Ovary (tissue), 3 donors: ENCODE data around the gene TMEM120B.

Experiments
- CTCF ChIP-seq, 3 donors: fragments of 450-650 bp in 2 of 3; fragments of 200-600 bp in 1 of 3; IDR thresholded peaks; one replicate each; pipeline versions ENCODE4 v1.5.1 to v1.8.0; 2016 to 2022; ENCODE audit warnings: antibody characterized with exemption in 3 of 3, mild to moderate bottlenecking in 1 of 3
- EP300 ChIP-seq: sonication (generic); formaldehyde crosslinking; IDR thresholded peaks from one replicate; pipeline ENCODE4 v1.6.1; 2017; ENCODE audit warnings: antibody characterized with exemption
- POLR2A ChIP-seq: fragments of 450-650 bp; IDR thresholded peaks from one replicate; pipeline ENCODE4 v1.6.1; 2017; ENCODE audit warnings: antibody characterized with exemption, mild to moderate bottlenecking, moderate library complexity
- donor health status: DM: no; HTN: no; CAD: no.

DNA sequence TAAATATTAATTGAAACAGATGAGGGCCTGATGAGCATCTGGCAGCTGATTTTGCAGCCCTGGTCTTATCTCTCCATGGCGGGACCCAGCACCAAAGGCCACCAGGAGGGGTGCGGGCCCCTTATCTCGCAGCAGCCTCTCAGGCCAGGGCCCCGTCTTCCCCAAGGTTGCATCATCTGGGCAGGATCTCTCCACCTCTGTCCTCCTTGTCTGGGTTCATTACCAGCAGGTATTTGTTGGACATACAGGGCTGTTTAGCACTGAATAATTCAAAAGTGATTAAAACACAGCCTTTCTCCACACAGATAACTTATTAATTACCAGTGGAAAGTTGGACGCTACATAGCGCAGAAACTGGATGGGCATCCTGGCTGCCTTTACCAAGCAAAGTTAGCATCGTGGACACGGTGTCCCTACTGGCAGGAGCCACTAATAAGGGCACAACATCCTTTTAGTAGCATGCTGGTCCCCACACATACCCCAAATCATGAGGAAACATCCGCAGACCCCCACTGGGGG, 25.8 kb downstream of the TMEM120B start:
- no peak for TF ChIP-seq CTCF (IDR thresholded peaks at IDR 0.05)
- no peak for TF ChIP-seq EP300
- TF ChIP-seq POLR2A = no peak
